Right cardiac atrium (tissue), 5 donors: Measurements from ENCODE around the gene CHERP. TPM values are rescaled to one million over a fixed set of nuclear protein-coding genes. Genes with fewer than 3 reads are reported as not detected.

Experiments
- ATAC-seq, 2 donors: fragments of 200-7000 bp; cut with Tn5 transposase; one replicate each; pipeline versions ENCODE4 v1.8.0 to v1.9.1; 2020; ENCODE audit warnings: moderate library complexity in 2 of 2, mild to moderate bottlenecking in 1 of 2
- DNase-seq, 3 donors: peaks; one replicate each; pipeline ENCODE4 v3.0.0-alpha.2; 2020
- H3K27ac ChIP-seq: one replicate; pipeline ENCODE4 v1.5.1; 2013; ENCODE audit warnings: mild to moderate bottlenecking, low read length, control low read depth, moderate library complexity
- H3K27me3 ChIP-seq: one replicate; pipeline ENCODE4 v1.6.1; 2013; ENCODE audit not compliant: control insufficient read depth, insufficient read depth
- H3K4me1 ChIP-seq: one replicate; pipeline ENCODE4 v1.6.1; 2013; ENCODE audit warnings: low read length; ENCODE audit not compliant: control insufficient read depth, insufficient read depth
- H3K4me3 ChIP-seq: one replicate; pipeline ENCODE4 v1.5.1; 2013; ENCODE audit warnings: low read length, control low read depth
- H3K9me3 ChIP-seq: one replicate; pipeline ENCODE4 v1.6.1; 2013; ENCODE audit warnings: low read length; ENCODE audit not compliant: control insufficient read depth
- WGBS: extraction: QIAGEN DNeasy Blood & Tissue Kit; methylation state at CpG from one replicate; pipeline ENCODE4 v1.1.7; 2013; 5-methylcytosine and 5-hydroxymethylcytosine counted together
- intact Hi-C, 4 donors: fragments of 100-400 bp; cut with DNase I; formaldehyde crosslinking; loops; one replicate each; pipeline versions ENCODE4 v1.11.0 to v1.14.0; 2022 to 2023
- polyA plus RNA-seq: library from polyadenylated mRNA; stranded (reverse); fragments of 200-250 nt; gene quantifications from one replicate; pipeline ENCODE4 v1.2.3, GENCODE V29; 2013
- total RNA-seq, 4 donors: library from RNA; stranded (reverse); fragmentation: NEBNext Ultra II Directional; extraction: Animal tissue kit (Norgen Biotek cat#: 25700); gene quantifications; one replicate each; pipeline ENCODE4 v1.2.1, GENCODE V29; 2021
- donor health status: healthy with polysubstance abuse.
- donor health status: DM: no; HTN: yes; CAD: no.
- donor health status: DM: no; HTN: no; CAD: no.
- donor health status: DM: no; HTN: yes; CAD: no; lungs with severe emphysema.
- donor health status: DM: yes; HTN: yes; CAD: no.

Gene CHERP
- total and polyA plus RNA-seq, 5 donors, result 15.6 to 25.8 (median 20.7) TPM

- H3K4me1 ChIP-seq, result peaks cover 51% of the 10 kb centered on the region
- intact Hi-C loops, result no loop called here
Measured at GRCh38 chr19:16585808-16586476, 43.7 kb upstream of the CHERP start.

GRCh38 chr19:16585094-16585801 is 43.0 kb upstream of the CHERP start:
- DNase-seq (peak in 1 of 3 donors; percentile 50), ATAC-seq (no peak)
- peaks cover 52% of the 10 kb centered on the region for H3K4me1 ChIP-seq
- H3K27ac ChIP-seq, result no peak overlapping the region
- H3K9me3 ChIP-seq, result no peaks in the 10 kb centered on the region
- no peaks in the 10 kb centered on the region for H3K27me3 ChIP-seq
- H3K4me3 ChIP-seq, result no peak overlapping the region
- intact Hi-C loops, result no loop called here
- 79% methylated on average over 13 of the region's 13 CpGs for WGBS

More at GRCh38 chr19:16585808-16586476, 43.7 kb upstream of the CHERP start:
- Histone ChIP-seq H3K27ac (no peak overlapping the region), H3K4me3 (no peak overlapping the region), H3K9me3 (no peaks in the 10 kb centered on the region), H3K27me3 (no peaks in the 10 kb centered on the region)
- 83% methylated on average over 11 of the region's 11 CpGs for WGBS
- peak in 1 of 3 donors; percentile 32 for DNase-seq
- ATAC-seq, result no peak

DNA sequence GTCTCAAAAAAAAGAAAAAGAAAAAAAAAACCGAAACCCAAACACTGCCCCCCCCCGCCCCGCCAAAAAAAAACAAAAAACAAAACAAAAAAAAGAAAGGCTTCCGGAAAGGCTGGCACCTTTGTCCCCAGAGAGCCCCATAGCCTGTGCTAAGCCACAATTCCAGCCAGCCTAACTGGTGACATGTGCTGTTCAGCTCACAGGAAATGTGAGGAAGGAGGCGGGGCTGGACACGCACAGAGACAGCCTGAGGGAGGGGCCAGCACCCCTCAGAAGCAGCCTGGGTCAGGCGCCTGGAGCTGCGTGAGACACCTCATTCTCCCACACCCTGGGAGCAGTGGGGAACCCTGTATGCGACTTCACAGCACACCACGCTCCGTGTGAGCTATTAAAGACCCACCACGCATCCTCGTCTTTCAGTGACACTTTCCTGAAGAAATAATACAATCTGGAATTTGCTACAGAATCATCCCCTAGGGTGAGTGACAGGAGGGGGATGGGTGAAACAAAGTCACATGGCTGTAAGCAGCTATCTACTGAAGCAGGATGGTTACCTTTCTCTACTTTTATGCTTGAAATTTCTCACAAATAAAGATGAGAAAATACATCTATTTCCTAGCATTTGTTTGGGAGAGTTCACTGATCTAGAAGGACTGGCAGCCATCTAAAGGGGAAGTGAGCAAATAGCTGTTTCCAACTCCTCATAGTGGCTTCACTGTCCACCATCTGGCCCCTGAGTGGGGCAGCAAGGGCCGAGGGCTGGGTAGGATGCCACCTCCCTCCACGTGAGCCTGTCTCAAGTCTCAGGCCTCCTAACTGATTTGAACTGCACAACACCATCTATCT is 42.2 kb upstream of the CHERP start:
- H3K27me3 ChIP-seq, result no peaks in the 10 kb centered on the region
- H3K4me3 ChIP-seq, result no peak overlapping the region
- DNase-seq, result peak; percentile 81 to 93 (median 91)
- H3K4me1 ChIP-seq, result peaks cover 47% of the 10 kb centered on the region
- intact Hi-C loops, result no loop called here
- peak; percentile 83 to 87 for ATAC-seq
- peak overlapping the region; percentile 71 for H3K27ac ChIP-seq
- whole genome bisulfite sequencing, result 4% methylated on average over 15 of the region's 15 CpGs
- H3K9me3 ChIP-seq, result no peaks in the 10 kb centered on the region

DNA sequence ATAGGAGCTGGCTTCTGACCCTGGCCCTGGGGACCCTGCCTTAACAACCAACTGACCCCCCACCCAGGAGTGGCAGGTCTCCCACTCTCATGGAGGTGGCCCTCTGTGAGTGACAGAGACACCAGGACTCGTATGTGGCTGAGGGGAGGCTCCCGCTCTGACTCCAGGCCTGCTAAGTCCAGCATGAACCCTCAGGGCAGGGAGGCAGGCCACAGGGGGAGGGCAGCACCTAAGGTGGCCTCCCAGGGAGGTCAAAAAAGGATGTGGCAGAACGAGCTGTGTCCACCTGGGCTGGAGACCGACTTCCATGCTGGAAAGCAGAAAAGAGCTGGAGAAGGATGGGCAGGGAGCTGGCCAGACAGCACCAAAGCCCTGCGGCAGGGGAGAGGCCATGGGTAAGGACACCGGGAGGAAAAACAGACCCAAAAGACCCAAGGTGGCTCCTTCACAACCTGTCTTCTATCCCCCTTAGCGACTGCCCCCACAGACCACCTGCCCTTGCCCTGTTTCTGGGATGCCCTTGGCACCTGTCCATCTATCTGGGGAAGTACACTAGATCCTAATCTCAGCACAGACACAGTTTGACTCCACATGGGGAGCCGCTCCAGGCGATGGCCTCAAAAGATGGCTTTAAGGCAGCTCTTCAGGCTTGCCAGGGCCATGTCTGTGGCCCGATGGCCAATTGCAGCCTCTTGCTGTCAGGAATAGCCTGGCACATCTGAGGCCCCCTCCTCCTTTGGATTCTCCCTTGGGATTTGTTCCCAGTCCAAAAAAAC is 40.4 kb upstream of the CHERP start:
- H3K27me3 ChIP-seq, result no peaks in the 10 kb centered on the region
- H3K27ac ChIP-seq, result no peak overlapping the region
- ATAC-seq (no peak), DNase-seq (peak in 1 of 3 donors; percentile 36)
- 85% methylated on average over 10 of the region's 10 CpGs for WGBS
- no peaks in the 10 kb centered on the region for H3K9me3 ChIP-seq
- intact Hi-C loops, result no loop called here
- no peak overlapping the region for H3K4me3 ChIP-seq
- peaks cover 31% of the 10 kb centered on the region for H3K4me1 ChIP-seq

- H3K27ac ChIP-seq, result peak overlapping the region; percentile 33
- intact Hi-C loops, result no loop called here
- ATAC-seq (no peak), DNase-seq (peak in 1 of 3 donors; percentile 40)
- no peaks in the 10 kb centered on the region for H3K27me3 ChIP-seq
- peaks cover 28% of the 10 kb centered on the region for H3K4me1 ChIP-seq
- H3K4me3 ChIP-seq, result no peak overlapping the region
- no peaks in the 10 kb centered on the region for H3K9me3 ChIP-seq
- WGBS, result 82% methylated on average over 6 of the region's 6 CpGs
Measured at GRCh38 chr19:16581971-16582343, 39.7 kb upstream of the CHERP start.

- WGBS, result 74% methylated on average over 12 of the region's 12 CpGs
- peak in 1 of 3 donors; percentile 20 for DNase-seq
Measured at GRCh38 chr19:16581145-16581970, 39.1 kb upstream of the CHERP start.

DNA sequence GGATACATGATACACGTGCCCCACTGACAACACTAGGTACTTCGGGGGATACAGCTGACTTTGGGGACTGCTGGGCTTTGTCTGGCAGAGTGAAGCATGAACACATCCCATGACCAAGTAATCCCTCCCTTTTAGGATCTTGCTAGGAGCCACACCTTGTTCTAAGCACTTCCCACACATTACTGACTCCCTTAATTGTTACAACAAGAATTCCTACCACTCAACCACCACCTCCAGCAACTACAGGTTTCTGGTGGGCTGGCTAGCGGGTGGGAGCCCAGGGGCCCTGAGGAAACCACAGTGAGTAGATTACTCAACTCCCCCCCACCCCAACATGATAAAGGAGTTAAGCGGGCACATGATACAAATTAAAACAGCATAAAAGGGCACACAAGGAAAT is 37.1 kb upstream of the CHERP start:
- peak in 1 of 3 donors; percentile 7 for DNase-seq
- Histone ChIP-seq H3K4me3 (no peak overlapping the region), H3K27ac (no peak overlapping the region), H3K27me3 (no peaks in the 10 kb centered on the region), H3K9me3 (no peaks in the 10 kb centered on the region), H3K4me1 (peaks cover 20% of the 10 kb centered on the region)
- WGBS, result 79% methylated on average over 4 of the region's 4 CpGs
- no peak for ATAC-seq
- intact Hi-C loops, result loop anchor here in 1 of 4 donors (10.0 kb wide), 1 partner anchor 45 kb away; the partner anchor contains the start of gene MED26

More at GRCh38 chr19:16581145-16581970, 39.1 kb upstream of the CHERP start:
- H3K4me1 ChIP-seq, result peaks cover 28% of the 10 kb centered on the region
- ATAC-seq, result no peak
- intact Hi-C loops, result no loop called here
- H3K27ac ChIP-seq, result peak overlapping the region; percentile 33
- no peaks in the 10 kb centered on the region for H3K9me3 ChIP-seq
- no peak overlapping the region for H3K4me3 ChIP-seq
- H3K27me3 ChIP-seq, result no peaks in the 10 kb centered on the region

DNA sequence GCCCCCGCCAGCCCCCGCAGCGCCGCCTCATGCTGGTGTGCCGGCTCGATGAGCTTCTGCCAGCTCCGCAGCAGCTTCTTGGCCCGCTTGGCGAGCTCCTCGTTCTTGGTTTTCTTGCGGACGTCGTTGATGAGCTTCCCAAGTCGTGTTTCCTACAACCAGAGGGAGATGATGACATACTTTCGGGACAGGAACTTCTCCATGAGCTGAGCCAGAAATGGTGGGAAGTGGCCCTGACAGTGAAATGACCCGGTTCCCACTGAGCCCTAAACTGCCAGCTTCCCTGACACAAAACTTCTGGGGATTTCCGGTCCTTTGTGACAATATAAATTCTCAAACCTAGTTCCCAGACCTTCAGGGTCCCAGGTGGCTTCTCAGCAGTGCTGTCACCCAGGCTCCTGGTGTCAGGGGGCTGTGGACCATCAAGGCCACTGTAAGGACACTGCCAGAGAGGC is 35.3 kb upstream of the CHERP start:
- Histone ChIP-seq H3K27me3 (no peaks in the 10 kb centered on the region), H3K9me3 (no peaks in the 10 kb centered on the region), H3K4me3 (no peak overlapping the region), H3K27ac (no peak overlapping the region), H3K4me1 (peaks cover 19% of the 10 kb centered on the region)
- WGBS, result 72% methylated on average over 17 of the region's 17 CpGs
- DNase-seq, result no peak
- intact Hi-C loops, result loop anchor here in 1 of 4 donors (10.0 kb wide), 1 partner anchor 47 kb away; the partner anchor contains the start of gene MED26
- no peak for ATAC-seq

DNA sequence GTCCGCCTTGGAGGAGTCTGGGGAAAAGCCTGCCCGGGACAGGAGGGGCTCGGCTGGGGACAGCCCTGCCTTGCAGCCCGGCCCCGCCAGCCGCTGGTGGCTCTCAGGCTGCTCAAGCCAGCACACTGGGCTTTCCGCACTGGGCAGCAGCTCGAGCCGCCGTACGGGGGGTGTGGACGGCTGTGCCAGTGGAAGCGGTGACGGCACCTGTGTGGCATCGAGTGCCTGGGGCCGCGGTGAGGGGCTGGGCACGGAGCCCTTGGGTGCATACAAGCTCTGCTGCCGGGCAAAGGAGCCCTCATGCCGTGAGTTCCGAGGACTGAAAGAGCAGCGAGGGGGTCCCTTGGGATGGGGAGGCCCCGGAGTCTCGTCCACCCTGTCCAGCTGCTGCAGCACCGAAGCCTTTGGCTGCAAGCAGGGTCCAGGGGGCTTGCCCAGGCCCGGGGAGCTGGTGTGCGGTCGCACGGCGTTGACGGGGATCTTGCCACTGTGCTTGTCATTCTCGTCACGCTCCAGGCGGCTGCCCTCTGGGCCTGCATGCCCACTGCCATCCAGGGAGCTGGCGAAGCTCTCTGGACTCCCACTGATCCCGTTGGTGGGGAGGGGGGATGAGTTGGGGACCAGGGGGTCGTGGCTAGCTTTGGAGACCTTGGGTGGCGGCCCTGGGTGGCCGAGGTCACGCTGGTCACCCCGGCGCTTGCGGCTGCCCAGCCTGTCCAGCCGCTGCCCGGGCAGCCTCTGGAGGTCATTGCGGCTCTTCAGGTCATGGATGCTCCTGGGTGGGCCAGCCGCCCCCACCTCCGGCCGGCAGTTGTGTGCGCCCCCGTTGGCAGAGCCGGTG is 34.7 kb upstream of the CHERP start:
- no peak overlapping the region for H3K4me3 ChIP-seq
- peaks cover 16% of the 10 kb centered on the region for H3K4me1 ChIP-seq
- WGBS, result 88% methylated on average over 52 of the region's 52 CpGs
- intact Hi-C loops, result loop anchor here in 1 of 4 donors (10.0 kb wide), 1 partner anchor 48 kb away; the partner anchor contains the start of gene MED26
- H3K27ac ChIP-seq, result no peak overlapping the region
- H3K9me3 ChIP-seq, result no peaks in the 10 kb centered on the region
- H3K27me3 ChIP-seq, result no peaks in the 10 kb centered on the region
- no peak for ATAC-seq
- peak in 1 of 3 donors; percentile 49 for DNase-seq
